GM12878 (cell line): ENCODE measurements around the gene RERE. TPM values are rescaled to one million over a fixed set of nuclear protein-coding genes. Genes with fewer than 3 reads are reported as not detected.

Experiments
- ATAC-seq: fragments of 200-7000 bp; cut with Tn5 transposase; 3 replicates; pipeline ENCODE4 v1.9.1; 2020; ENCODE audit warnings: mild to moderate bottlenecking, moderate library complexity
- BruUV-seq: library from RNA; stranded (reverse); fragments of 400-500 nt; replicated peaks from 2 replicates; lab custom pipeline; 2021; lab: Mats Ljungman, UMichigan
- CTCF ChIA-PET: fragments of 300-600 bp; sonication (Branson Sonifier 250); formaldehyde crosslinking; extraction: SDS; loops from one replicate; lab custom pipeline; 2021; ENCODE audit warnings: inconsistent platforms; lab: Yijun Ruan, JAX
- POLR2A ChIA-PET: fragments of 350-600 bp; formaldehyde crosslinking; extraction: SDS; loops from one replicate; lab custom pipeline; 2021; ENCODE audit warnings: inconsistent platforms; lab: Charles Lee
- RAD21 ChIA-PET: fragments of 300-600 bp; sonication (Branson Sonifier 250); formaldehyde crosslinking; loops from one replicate; lab custom pipeline; 2023; ENCODE audit warnings: antibody characterized with exemption; ENCODE audit not compliant: unreplicated experiment; lab: Charles Lee
- SMC1A ChIA-PET: fragments of 300-600 bp; sonication (Branson Sonifier 250); formaldehyde crosslinking; loops from one replicate; lab custom pipeline; 2023; ENCODE audit not compliant: unreplicated experiment, uncharacterized antibody; lab: Charles Lee
- DNase-seq: peaks from one replicate; pipeline ENCODE4 v3.0.0-alpha.2; 2011; ENCODE audit warnings: low read depth, low spot score
- FAIRE-seq: peaks from 3 replicates; lab custom pipeline; 2011; peaks lifted over from hg19 to GRCh38; lab: Jason Lieb, UNC
- H2AFZ ChIP-seq: 2 replicates; pipeline ENCODE4 v1.6.0; 2011; ENCODE audit warnings: low read depth, low read length, control low read depth; ENCODE audit not compliant: control insufficient read depth
- H3K27ac ChIP-seq: 2 replicates; pipeline ENCODE4 v1.5.1; 2011; ENCODE audit warnings: control low read depth; ENCODE audit not compliant: control insufficient read depth, insufficient read depth
- H3K27me3 ChIP-seq, 2 experiments: replicated peaks in 1 of 2; 2 replicates each; pipeline versions ENCODE4 v1.6.0 to v1.6.1; 2011; ENCODE audit warnings: low read length in 1 of 2; ENCODE audit not compliant: control insufficient read depth in 2 of 2, insufficient read depth in 2 of 2
- H3K36me3 ChIP-seq, 2 experiments: 2 replicates each; pipeline ENCODE4 v1.5.1; 2011; ENCODE audit warnings: low read length in 1 of 2; ENCODE audit not compliant: control insufficient read depth in 2 of 2, insufficient read depth in 2 of 2
- H3K4me1 ChIP-seq: 2 replicates; pipeline ENCODE4 v1.6.1; 2011; ENCODE audit warnings: mild to moderate bottlenecking, low read length, moderate library complexity, mixed read lengths; ENCODE audit not compliant: control insufficient read depth, insufficient read depth
- H3K4me2 ChIP-seq: 2 replicates; pipeline ENCODE4 v1.6.0; 2011; ENCODE audit warnings: control low read depth; ENCODE audit not compliant: control insufficient read depth, insufficient read depth
- H3K4me3 ChIP-seq: fragments of 200-600 bp; sonication (generic); 2 replicates; pipeline ENCODE4 v1.5.1; 2016
- H3K79me2 ChIP-seq: 2 replicates; pipeline ENCODE4 v1.6.0; 2011; ENCODE audit warnings: low read length; ENCODE audit not compliant: control insufficient read depth, insufficient read depth
- H3K9ac ChIP-seq: 2 replicates; pipeline ENCODE4 v1.8.0; 2011; ENCODE audit warnings: low read length, control low read depth, mixed read lengths; ENCODE audit not compliant: control insufficient read depth, insufficient read depth
- H3K9me3 ChIP-seq: replicated peaks from 3 replicates; pipeline ENCODE4 v1.5.1; 2011; ENCODE audit warnings: mild to moderate bottlenecking, low read length; ENCODE audit not compliant: control insufficient read depth, insufficient read depth
- H4K20me1 ChIP-seq: 2 replicates; pipeline ENCODE4 v1.6.0; 2011; ENCODE audit not compliant: control insufficient read depth, insufficient read depth
- BRCA1 ChIP-seq: IDR thresholded peaks from 2 replicates; pipeline ENCODE4 v1.6.1; 2011; ENCODE audit warnings: low read depth, low read length, improper control_type of control experiment
- CEBPB ChIP-seq, 2 experiments: fragments of 150-350 bp in 1 of 2; IDR thresholded peaks; 2 replicates each; pipeline ENCODE4 v1.6.1; 2012 to 2014; ENCODE audit warnings: low read depth in 2 of 2, low read length in 2 of 2, borderline replicate concordance in 1 of 2, inconsistent platforms in 1 of 2
- CHD4 ChIP-seq: fragments of 200-600 bp; sonication (generic); IDR thresholded peaks from 2 replicates; pipeline ENCODE4 v1.6.1; 2016; ENCODE audit warnings: mild to moderate bottlenecking
- CREM ChIP-seq: IDR thresholded peaks from 2 replicates; pipeline ENCODE4 v1.6.1; 2014; ENCODE audit warnings: antibody characterized with exemption, low read depth
- CUX1 ChIP-seq: IDR thresholded peaks from 2 replicates; pipeline ENCODE4 v1.6.1; 2012; ENCODE audit warnings: improper control_type of control experiment, low read depth, low read length; ENCODE audit not compliant: insufficient replicate concordance
- DPF2 ChIP-seq: fragments of 450-650 bp; IDR thresholded peaks from 2 replicates; pipeline ENCODE4 v1.6.1; 2017; ENCODE audit warnings: mild to moderate bottlenecking
- HDAC6 ChIP-seq: fragments of 200-600 bp; sonication (generic); IDR thresholded peaks from one replicate; pipeline ENCODE4 v1.8.0; 2017; ENCODE audit warnings: antibody characterized with exemption; ENCODE audit not compliant: unreplicated experiment
- KAT2A ChIP-seq: conservative IDR thresholded peaks from 2 replicates; pipeline ENCODE4 v1.6.1; 2011; ENCODE audit warnings: low read depth, low read length; ENCODE audit not compliant: control insufficient read depth
- KDM1A ChIP-seq: fragments of 200-600 bp; sonication (generic); IDR thresholded peaks from 2 replicates; pipeline ENCODE4 v1.6.1; 2016; ENCODE audit warnings: borderline replicate concordance
- LARP7 ChIP-seq: fragments of 450-650 bp; IDR thresholded peaks from 2 replicates; pipeline ENCODE4 v1.6.1; 2017; ENCODE audit warnings: mild to moderate bottlenecking
- MEF2A ChIP-seq: IDR thresholded peaks from 2 replicates; pipeline ENCODE4 v1.6.1; 2011; ENCODE audit warnings: low read depth, mild to moderate bottlenecking, low read length, moderate library complexity; ENCODE audit not compliant: insufficient read depth
- PML ChIP-seq: IDR thresholded peaks from 2 replicates; pipeline ENCODE4 v1.6.1; 2012; ENCODE audit warnings: low read length, inconsistent platforms
- SMAD5 ChIP-seq: IDR thresholded peaks from 2 replicates; pipeline ENCODE4 v1.6.1; 2016; ENCODE audit warnings: antibody characterized with exemption, low read depth
- SREBF1 ChIP-seq: IDR thresholded peaks from 2 replicates; pipeline ENCODE4 v1.6.1; 2012; ENCODE audit warnings: mild to moderate bottlenecking, low read length
- STAT1 ChIP-seq: fragments of 450-650 bp; conservative IDR thresholded peaks from 2 replicates; pipeline ENCODE4 v1.6.1; 2014; ENCODE audit warnings: antibody characterized with exemption, mild to moderate bottlenecking
- TAF1 ChIP-seq: IDR thresholded peaks from 2 replicates; pipeline ENCODE4 v1.6.1; 2011; ENCODE audit warnings: mild to moderate bottlenecking, low read depth, low read length, borderline replicate concordance
- YBX1 ChIP-seq: fragments of 450-650 bp; IDR thresholded peaks from 2 replicates; pipeline ENCODE4 v1.6.1; 2016; ENCODE audit warnings: antibody characterized with exemption
- ZNF592 ChIP-seq: fragments of 450-650 bp; IDR thresholded peaks from 2 replicates; pipeline ENCODE4 v1.6.1; 2017; ENCODE audit warnings: mild to moderate bottlenecking, moderate library complexity
- WGBS: methylation state at CpG from one replicate; pipeline ENCODE4 v1.1.6; 2016; ENCODE audit warnings: low lambda C conversion rate; ENCODE audit not compliant: insufficient replicate concordance, insufficient coverage; ENCODE audit errors: missing lambda C conversion rate; 5-methylcytosine and 5-hydroxymethylcytosine counted together
- in situ Hi-C: fragments of 300-500 bp; cut with MboI; formaldehyde crosslinking; loops from 9 replicates; pipeline ENCODE4 v1.14.3; 2018; ENCODE audit warnings: mixed read lengths
- intact Hi-C: fragments of 100-400 bp; cut with micrococcal nuclease; formaldehyde crosslinking; loops from one replicate; pipeline ENCODE4 v1.14.2; 2022; ENCODE audit not compliant: unreplicated experiment
- polyA plus RNA-seq, 11 experiments: library from polyadenylated mRNA; depleted of rRNA in 4 of 11; unstranded in 6 of 11; stranded (reverse) in 5 of 11; fragments of >200 nt; fragmentation: Nextera tagmentation in 4 of 11; fragmentation: Illumina TruSeq in 1 of 11; extraction: Ambion mirVana in 4 of 11; extraction: Trizol in 1 of 11; gene quantifications; 1 replicate in 1 of 11; 2 replicates in 10 of 11; pipeline versions ENCODE4 v1.2.1 to v1.2.3, GENCODE V29; 2011 to 2016; ENCODE audit warnings: inconsistent platforms in 2 of 11, missing spikeins in 2 of 11, low read depth in 1 of 11
- total RNA-seq, 4 experiments: library from RNA; depleted of rRNA in 3 of 4; stranded (reverse); fragments of >200 nt in 3 of 4; fragmentation: Illumina TruSeq in 1 of 4; extraction: Trizol in 1 of 4; gene quantifications; 2 replicates each; pipeline versions ENCODE4 v1.2.1 to v1.2.3, GENCODE V29; 2013 to 2021

Gene RERE
- total and polyA plus RNA-seq, 10 of the 15 experiments (the other 5 are each of a cell fraction or from before 2014, with no cell fraction given), result 5.2 to 60.5 (median 20.2) TPM

GRCh38 chr1:8708259-8708658 lies 109.2 kb downstream of the RERE start:
- SMC1A ChIA-PET, result interaction anchor here (1.2 to 10.6 kb wide), 3 partner anchors 38 to 148 kb away, joined by 3 to 142 read pairs (median 3); no protein-coding TSS in a partner anchor
- Histone ChIP-seq H3K4me3 (no peak overlapping the region), H3K27me3 (no peaks in the 10 kb centered on the region), H2AFZ (no peak overlapping the region), H3K79me2 (peaks cover 4% of the 10 kb centered on the region; the same call in 1 of the 2 replicates), H3K27ac (no peak overlapping the region), H3K9ac (no peak overlapping the region), H3K9me3 (no peaks in the 10 kb centered on the region), H3K4me2 (no peak overlapping the region), H3K36me3 (no peaks in the 10 kb centered on the region), H3K4me1 (peaks cover 4% of the 10 kb centered on the region; the same call in 1 of the 2 replicates), H4K20me1 (no peaks in the 10 kb centered on the region)
- BruUV-seq, result no TSS peak
- ATAC-seq, result no peak
- POLR2A ChIA-PET, result interaction anchor here (0.6 kb wide), 1 partner anchor 67 kb away, joined by 3 read pairs; no protein-coding TSS in a partner anchor
- RAD21 ChIA-PET, result interaction anchor here (0.5 to 0.6 kb wide), 2 partner anchors 16 to 55 kb away, joined by 3 to 4 read pairs; no protein-coding TSS in a partner anchor
- CTCF ChIA-PET, result interaction anchor here (1.7 to 2.0 kb wide), 2 partner anchors 18 to 147 kb away, joined by 6 read pairs; no protein-coding TSS in a partner anchor
- no peak for DNase-seq
- intact Hi-C loops (no loop called here), in situ Hi-C loops (no loop called here)
- WGBS, result 98% methylated on average over 6 of the region's 6 CpGs
- FAIRE-seq, result no peak
- TF ChIP-seq STAT1, result no peak
- TF ChIP-seq PML, result no peak
- TF ChIP-seq SMAD5, result no peak
- no peak for TF ChIP-seq ZNF592
- TF ChIP-seq LARP7, result no peak
- TF ChIP-seq CHD4, result no peak
- TF ChIP-seq MEF2A, result no peak
- no peak for TF ChIP-seq KDM1A
- no peak for TF ChIP-seq YBX1
- TF ChIP-seq BRCA1, result no peak
- TF ChIP-seq CEBPB (IDR thresholded peaks at IDR 0.05; ENCODE audit: borderline replicate concordance in 1 of 2, low read depth in 2 of 2, low read length in 2 of 2), result no peak
- TF ChIP-seq HDAC6, result no peak
- TF ChIP-seq KAT2A, result no peak
- no peak for TF ChIP-seq TAF1
- TF ChIP-seq CUX1, result no peak
- TF ChIP-seq DPF2, result no peak
- no peak for TF ChIP-seq SREBF1
- no peak for TF ChIP-seq CREM
